Heart left ventricle (tissue), 16 donors: ENCODE data around the gene TEX26. TPM values are rescaled to one million over a fixed set of nuclear protein-coding genes. Genes with fewer than 3 reads are reported as not detected.

Experiments used
- ATAC-seq, 4 donors: fragments of 200-7000 bp; cut with Tn5 transposase; one replicate each; pipeline ENCODE4 v1.9.1; 2020 to 2022; ENCODE audit warnings: moderate library complexity in 4 of 4, mild to moderate bottlenecking in 3 of 4, moderate number of reproducible peaks in 1 of 4
- DNase-seq, 5 donors: peaks; one replicate each; pipeline ENCODE4 v3.0.0-alpha.2; 2020
- H3K27ac ChIP-seq, 12 donors: fragments of 200-600 bp; sonication (generic) in 4 of 12; one replicate each; pipeline versions ENCODE4 v1.5.0 to v1.8.0; 2016 to 2022; ENCODE audit warnings: mild to moderate bottlenecking in 2 of 12
- H3K27me3 ChIP-seq, 9 donors: fragments of 200-600 bp; sonication (generic) in 2 of 9; one replicate each; pipeline versions ENCODE4 v1.5.1 to v1.8.0; 2016 to 2022; ENCODE audit warnings: mild to moderate bottlenecking in 3 of 9
- H3K36me3 ChIP-seq, 9 donors: fragments of 200-600 bp; sonication (generic) in 2 of 9; one replicate each; pipeline versions ENCODE4 v1.5.0 to v1.8.0; 2018 to 2022; ENCODE audit warnings: mild to moderate bottlenecking in 2 of 9
- H3K4me1 ChIP-seq, 12 donors: fragments of 200-600 bp; sonication (generic) in 4 of 12; one replicate each; pipeline versions ENCODE4 v1.5.0 to v1.8.0; 2016 to 2022; ENCODE audit warnings: mild to moderate bottlenecking in 3 of 12
- H3K4me3 ChIP-seq, 12 donors: fragments of 200-600 bp; sonication (generic) in 4 of 12; one replicate each; pipeline versions ENCODE4 v1.5.0 to v1.8.0; 2017 to 2022; ENCODE audit warnings: mild to moderate bottlenecking in 9 of 12, moderate library complexity in 4 of 12
- H3K9me3 ChIP-seq, 12 donors: fragments of 200-600 bp; sonication (generic) in 4 of 12; one replicate each; pipeline versions ENCODE4 v1.5.0 to v1.8.0; 2016 to 2022; ENCODE audit warnings: mild to moderate bottlenecking in 1 of 12
- CTCF ChIP-seq, 12 donors: fragments of 200-600 bp; sonication (generic) in 4 of 12; IDR thresholded peaks; one replicate each; pipeline versions ENCODE4 v1.5.0 to v1.8.0; 2018 to 2022; ENCODE audit warnings: antibody characterized with exemption in 12 of 12, mild to moderate bottlenecking in 5 of 12
- POLR2A ChIP-seq, 2 donors: fragments of 450-650 bp; IDR thresholded peaks; one replicate each; pipeline ENCODE4 v1.6.1; 2017; ENCODE audit warnings: antibody characterized with exemption in 2 of 2, mild to moderate bottlenecking in 2 of 2, moderate library complexity in 2 of 2
- WGBS, 4 donors: extraction: QIAGEN DNeasy Blood & Tissue Kit in 2 of 4; methylation state at CpG; one replicate each; pipeline versions ENCODE4 v1.1.5 to v1.1.7; 2013 to 2018; 5-methylcytosine and 5-hydroxymethylcytosine counted together
- intact Hi-C, 10 donors: fragments of 100-400 bp; cut with DNase I; formaldehyde crosslinking; loops; one replicate each; pipeline versions ENCODE4 v1.11.1 to v1.14.2; 2022
- polyA plus RNA-seq, 2 donors: library from polyadenylated mRNA; stranded (reverse); fragments of 200-250 nt; gene quantifications; one replicate each; pipeline ENCODE4 v1.2.3, GENCODE V29; 2013
- total RNA-seq, 9 donors: library from RNA; depleted of rRNA in 2 of 9; stranded (reverse); fragments of >200 nt in 2 of 9; fragmentation: NEBNext Ultra II Directional in 3 of 9; extraction: Animal tissue kit (Norgen Biotek cat#: 25700) in 3 of 9; gene quantifications; one replicate each; pipeline versions ENCODE4 v1.1.0 to v1.2.4, GENCODE V29; 2016 to 2023
- donor health status: ischemic (EF 13 %, LVEDD 7.1; RV severe dilation, severe dysfunction).
- donor health status: healthy with polysubstance abuse.
- donor health status: DM: no; HTN: yes; CAD: no.
- donor health status: DM: no; HTN: no; CAD: no.
- donor health status: ischemic (EF 25% LVEDD 6.9; RV normal size, moderate dysfunction).
- donor health status: ischemic (EF 25% LVEDD 5.7; RV mildly dilated, moderate dysfunction).
- donor health status: healthy.
- donor health status: DM: yes; HTN: yes; CAD: no.
- donor health status: ischemic (EF 35%, LVEDD 5.7; RV mildly dilated, moderate dysfunction).
- donor health status: nonischemic (EF 11% LVEDD 7.7; RV severe dilation, severe dysfunction).
- donor health status: DM: yes; HTN: yes; CAD: no.
- donor health status: PGD.
- donor health status: ischemic (EF 29% LVEDD 5.4; RV normal size, mild dysfunction).
- donor health status: nonischemic (EF 23%, LVEDD 6.1; RV moderate dilation, normal function).

The TEX26 gene
- total and polyA plus RNA-seq, 11 donors = not detected

- no peak overlapping the region for H3K4me3 ChIP-seq
- DNase-seq (peak in 4 of 5 donors; percentile 35 to 62 (median 48)), ATAC-seq (peak; percentile 47 to 95 (median 91))
- H3K27ac ChIP-seq = peak overlapping the region in 10 of 12 donors; percentile 17 to 84 (median 58)
- intact Hi-C loops = no loop called here
- WGBS, 4 donors = 51 to 66% (median 57%) methylated on average over 7 of the region's 7 CpGs
- H3K36me3 ChIP-seq = no peaks in the 10 kb centered on the region
- H3K4me1 ChIP-seq = peaks cover 0 to 35% (median 7%) of the 10 kb centered on the region in 12 donors
- H3K9me3 ChIP-seq = no peaks in the 10 kb centered on the region
- TF ChIP-seq POLR2A (IDR thresholded peaks at IDR 0.05) (no peak), CTCF (IDR thresholded peaks at IDR 0.05) (no peak)
- peaks cover 0 to 6% (median 0%) of the 10 kb centered on the region in 9 donors for H3K27me3 ChIP-seq
Measured at GRCh38 chr13:30898678-30899241, 33.7 kb upstream of the TEX26 start.

GRCh38 chr13:30900436-30900835, 32.0 kb upstream of the TEX26 start:
- WGBS, 4 donors = 77 to 86% (median 83%) methylated on average over 4 of the region's 4 CpGs
- H3K4me3 ChIP-seq = no peak overlapping the region
- peaks cover 0 to 33% (median 7%) of the 10 kb centered on the region in 12 donors for H3K4me1 ChIP-seq
- peak overlapping the region in 2 of 12 donors; percentile 72 to 76 for H3K27ac ChIP-seq
- DNase-seq = no peak
- H3K27me3 ChIP-seq = peaks cover 0 to 14% (median 0%) of the 10 kb centered on the region in 9 donors
- intact Hi-C loops = no loop called here
- ATAC-seq = no peak
- no peaks in the 10 kb centered on the region for H3K36me3 ChIP-seq
- H3K9me3 ChIP-seq = no peaks in the 10 kb centered on the region
- TF ChIP-seq CTCF (IDR thresholded peaks at IDR 0.05) = no peak
- TF ChIP-seq POLR2A (IDR thresholded peaks at IDR 0.05) = no peak

GRCh38 chr13:30900952-30901749, 31.3 kb upstream of the TEX26 start:
- Histone ChIP-seq H3K4me1 (peaks cover 0 to 34% (median 10%) of the 10 kb centered on the region in 12 donors), H3K27me3 (peaks cover 0 to 22% (median 0%) of the 10 kb centered on the region in 9 donors), H3K9me3 (no peaks in the 10 kb centered on the region), H3K4me3 (no peak overlapping the region), H3K36me3 (no peaks in the 10 kb centered on the region), H3K27ac (peak overlapping the region in 1 of 12 donors; percentile 76)
- TF ChIP-seq CTCF (IDR thresholded peaks at IDR 0.05) = no peak
- TF ChIP-seq POLR2A (IDR thresholded peaks at IDR 0.05) = no peak
- no peak for DNase-seq
- intact Hi-C loops = no loop called here
- no peak for ATAC-seq
- 87 to 92% (median 89%) methylated on average over 5 of the region's 5 CpGs for WGBS, 4 donors

GRCh38 chr13:30904043-30904442, 28.4 kb upstream of the TEX26 start:
- H3K27ac ChIP-seq = no peak overlapping the region
- H3K4me3 ChIP-seq = no peak overlapping the region
- ATAC-seq (no peak), DNase-seq (no peak)
- TF ChIP-seq CTCF (IDR thresholded peaks at IDR 0.05) (no peak), POLR2A (IDR thresholded peaks at IDR 0.05) (no peak)
- peaks cover 0 to 37% (median 4%) of the 10 kb centered on the region in 9 donors for H3K27me3 ChIP-seq
- H3K9me3 ChIP-seq = no peaks in the 10 kb centered on the region
- H3K4me1 ChIP-seq = peaks cover 0 to 51% (median 22%) of the 10 kb centered on the region in 12 donors
- H3K36me3 ChIP-seq = no peaks in the 10 kb centered on the region
- 91 to 96% (median 93%) methylated on average over 1 of the region's 1 CpG for WGBS, 4 donors
- intact Hi-C loops = no loop called here
